Measurements from ENCODE around the gene ADAMTS14.

ADAMTS14 gene

DNA sequence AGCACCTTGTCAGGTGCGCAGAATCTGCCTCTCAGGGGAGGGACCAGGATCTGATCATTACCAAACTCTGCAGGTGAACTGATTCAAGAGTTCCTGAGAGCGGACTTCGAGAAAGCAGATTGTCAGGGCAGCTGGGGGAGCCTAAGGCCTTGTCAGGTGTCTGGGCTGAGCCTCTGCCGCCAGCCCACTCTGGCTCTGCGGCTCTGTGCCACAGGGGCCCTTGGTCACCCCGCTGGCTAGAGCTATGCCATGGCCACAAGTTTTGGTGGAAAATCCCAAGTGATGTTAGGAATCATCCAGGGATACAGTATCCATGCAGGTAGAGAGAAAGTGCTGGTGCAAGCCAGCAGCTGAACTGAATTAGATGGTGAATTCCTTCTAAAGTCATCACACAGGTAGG, 4.2 kb downstream of the ADAMTS14 start:
- TF ChIP-seq CTCF (IDR thresholded peaks at IDR 0.05; ENCODE audit: borderline replicate concordance, extremely low read depth, low read length, poor library complexity, severe bottlenecking): no peak
- TF ChIP-seq EZH2 (IDR thresholded peaks at IDR 0.05; ENCODE audit: borderline replicate concordance, low read depth, low read length, severe bottlenecking): no peak
- Histone ChIP-seq H3K36me3 (ENCODE audit: insufficient read depth, low read length) (no peaks in the 10 kb centered on the region), H3K27me3 (ENCODE audit: insufficient read depth, low read length, poor library complexity) (peaks cover 16% of the 10 kb centered on the region), H2AFZ (ENCODE audit: low read depth, low read length) (no peak overlapping the region), H3K27ac (ENCODE audit: low read length) (no peak overlapping the region), H3K4me3 (ENCODE audit: low read depth in 1 of 2, low read length in 2 of 2) (no peak overlapping the region), H3K79me2 (ENCODE audit: insufficient read depth, low read length) (no peaks in the 10 kb centered on the region), H3K4me1 (ENCODE audit: insufficient read depth, low read length) (peaks cover 12% of the 10 kb centered on the region), H3K4me2 (ENCODE audit: insufficient read depth, low read length) (no peak overlapping the region), H3K9me3 (ENCODE audit: insufficient read depth, low read length, severe bottlenecking) (no peaks in the 10 kb centered on the region), H3K9ac (ENCODE audit: low read depth, low read length) (no peak overlapping the region), H4K20me1 (ENCODE audit: insufficient read depth, low read length) (peaks cover 13% of the 10 kb centered on the region)
- DNase-seq: no peak
- no peak for ATAC-seq (ENCODE audit: insufficient read depth, low read depth)

GRCh38 chr10:70677016-70677415, 4.7 kb downstream of the ADAMTS14 start:
- Histone ChIP-seq H3K36me3 (ENCODE audit: insufficient read depth, low read length) (no peaks in the 10 kb centered on the region), H4K20me1 (ENCODE audit: insufficient read depth, low read length) (peaks cover 8% of the 10 kb centered on the region), H3K4me2 (ENCODE audit: insufficient read depth, low read length) (no peak overlapping the region), H3K79me2 (ENCODE audit: insufficient read depth, low read length) (no peaks in the 10 kb centered on the region), H3K27ac (ENCODE audit: low read length) (no peak overlapping the region), H3K9ac (ENCODE audit: low read depth, low read length) (no peak overlapping the region), H2AFZ (ENCODE audit: low read depth, low read length) (no peak overlapping the region), H3K4me3 (ENCODE audit: low read depth in 1 of 2, low read length in 2 of 2) (no peak overlapping the region), H3K27me3 (ENCODE audit: insufficient read depth, low read length, poor library complexity) (peaks cover 14% of the 10 kb centered on the region), H3K9me3 (ENCODE audit: insufficient read depth, low read length, severe bottlenecking) (no peaks in the 10 kb centered on the region), H3K4me1 (ENCODE audit: insufficient read depth, low read length) (peaks cover 7% of the 10 kb centered on the region)
- no peak for ATAC-seq (ENCODE audit: insufficient read depth, low read depth)
- no peak for TF ChIP-seq EZH2 (IDR thresholded peaks at IDR 0.05; ENCODE audit: borderline replicate concordance, low read depth, low read length, severe bottlenecking)
- no peak for DNase-seq

DNA sequence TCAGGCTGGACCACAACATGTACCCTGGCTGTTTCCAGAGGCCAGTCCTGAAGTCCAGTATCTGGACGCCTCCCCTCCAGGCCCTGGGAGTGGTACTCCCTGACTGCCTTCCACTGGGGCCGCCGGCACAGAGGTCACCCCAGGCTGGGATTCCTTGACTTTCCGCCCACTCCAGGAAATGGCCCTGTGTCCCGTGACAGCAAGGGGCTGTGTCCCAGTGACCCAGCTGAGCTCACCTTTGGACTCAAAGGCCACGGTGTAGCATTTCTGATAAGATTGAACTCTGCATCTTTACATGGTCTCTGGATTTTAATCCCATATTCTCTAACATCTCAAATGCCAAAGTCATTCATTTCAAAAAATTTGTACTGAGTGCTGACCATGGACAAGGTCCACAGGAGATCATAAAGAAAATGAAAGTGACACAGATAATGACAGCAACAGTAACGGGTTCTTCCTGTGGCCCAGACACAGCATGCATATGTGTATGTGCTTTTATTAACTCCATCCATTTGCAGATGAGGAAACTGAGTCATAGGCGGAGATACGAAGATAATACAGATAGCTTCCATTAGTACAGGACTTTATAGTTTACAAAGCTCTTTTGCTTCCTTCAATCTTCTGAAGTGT, 5.4 kb downstream of the ADAMTS14 start:
- Histone ChIP-seq H3K4me2 (ENCODE audit: insufficient read depth, low read length) (no peak overlapping the region), H2AFZ (ENCODE audit: low read depth, low read length) (no peak overlapping the region), H3K36me3 (ENCODE audit: insufficient read depth, low read length) (no peaks in the 10 kb centered on the region), H3K4me3 (ENCODE audit: low read depth in 1 of 2, low read length in 2 of 2) (no peak overlapping the region), H3K27me3 (ENCODE audit: insufficient read depth, low read length, poor library complexity) (peaks cover 10% of the 10 kb centered on the region), H3K79me2 (ENCODE audit: insufficient read depth, low read length) (no peaks in the 10 kb centered on the region), H4K20me1 (ENCODE audit: insufficient read depth, low read length) (peaks cover 8% of the 10 kb centered on the region), H3K27ac (ENCODE audit: low read length) (no peak overlapping the region), H3K9me3 (ENCODE audit: insufficient read depth, low read length, severe bottlenecking) (no peaks in the 10 kb centered on the region), H3K4me1 (ENCODE audit: insufficient read depth, low read length) (peaks cover 1% of the 10 kb centered on the region), H3K9ac (ENCODE audit: low read depth, low read length) (no peak overlapping the region)
- ATAC-seq (ENCODE audit: insufficient read depth, low read depth) (no peak), DNase-seq (no peak)
- TF ChIP-seq EZH2 (IDR thresholded peaks at IDR 0.05; ENCODE audit: borderline replicate concordance, low read depth, low read length, severe bottlenecking): no peak
- no peak for TF ChIP-seq CTCF (IDR thresholded peaks at IDR 0.05; ENCODE audit: borderline replicate concordance, extremely low read depth, low read length, poor library complexity, severe bottlenecking)

GRCh38 chr10:70678250-70678635, 5.9 kb downstream of the ADAMTS14 start:
- Histone ChIP-seq H3K79me2 (ENCODE audit: insufficient read depth, low read length) (no peaks in the 10 kb centered on the region), H2AFZ (ENCODE audit: low read depth, low read length) (no peak overlapping the region), H3K9ac (ENCODE audit: low read depth, low read length) (no peak overlapping the region), H3K9me3 (ENCODE audit: insufficient read depth, low read length, severe bottlenecking) (no peaks in the 10 kb centered on the region), H3K27ac (ENCODE audit: low read length) (no peak overlapping the region), H3K4me1 (ENCODE audit: insufficient read depth, low read length) (no peaks in the 10 kb centered on the region), H3K4me3 (ENCODE audit: low read depth in 1 of 2, low read length in 2 of 2) (no peak overlapping the region), H4K20me1 (ENCODE audit: insufficient read depth, low read length) (peaks cover 3% of the 10 kb centered on the region), H3K36me3 (ENCODE audit: insufficient read depth, low read length) (no peaks in the 10 kb centered on the region), H3K4me2 (ENCODE audit: insufficient read depth, low read length) (no peak overlapping the region), H3K27me3 (ENCODE audit: insufficient read depth, low read length, poor library complexity) (peaks cover 4% of the 10 kb centered on the region)
- TF ChIP-seq EZH2 (IDR thresholded peaks at IDR 0.05; ENCODE audit: borderline replicate concordance, low read depth, low read length, severe bottlenecking): no peak
- no peak for TF ChIP-seq CTCF (IDR thresholded peaks at IDR 0.05; ENCODE audit: borderline replicate concordance, extremely low read depth, low read length, poor library complexity, severe bottlenecking)
- no peak for DNase-seq
- no peak for ATAC-seq (ENCODE audit: insufficient read depth, low read depth)
